Hepatic stellate cell (primary cell): ENCODE data around the gene RNU1-2.
"Not testable (repeated sequence)": the region's sequence is repeated elsewhere in the genome, so short reads cannot be mapped to it uniquely, and the experiment has no call there.

Source experiments
- DNase-seq: peaks from one replicate; pipeline ENCODE4 v3.0.0; 2011; ENCODE audit warnings: low spot score

Gene RNU1-2

DNA sequence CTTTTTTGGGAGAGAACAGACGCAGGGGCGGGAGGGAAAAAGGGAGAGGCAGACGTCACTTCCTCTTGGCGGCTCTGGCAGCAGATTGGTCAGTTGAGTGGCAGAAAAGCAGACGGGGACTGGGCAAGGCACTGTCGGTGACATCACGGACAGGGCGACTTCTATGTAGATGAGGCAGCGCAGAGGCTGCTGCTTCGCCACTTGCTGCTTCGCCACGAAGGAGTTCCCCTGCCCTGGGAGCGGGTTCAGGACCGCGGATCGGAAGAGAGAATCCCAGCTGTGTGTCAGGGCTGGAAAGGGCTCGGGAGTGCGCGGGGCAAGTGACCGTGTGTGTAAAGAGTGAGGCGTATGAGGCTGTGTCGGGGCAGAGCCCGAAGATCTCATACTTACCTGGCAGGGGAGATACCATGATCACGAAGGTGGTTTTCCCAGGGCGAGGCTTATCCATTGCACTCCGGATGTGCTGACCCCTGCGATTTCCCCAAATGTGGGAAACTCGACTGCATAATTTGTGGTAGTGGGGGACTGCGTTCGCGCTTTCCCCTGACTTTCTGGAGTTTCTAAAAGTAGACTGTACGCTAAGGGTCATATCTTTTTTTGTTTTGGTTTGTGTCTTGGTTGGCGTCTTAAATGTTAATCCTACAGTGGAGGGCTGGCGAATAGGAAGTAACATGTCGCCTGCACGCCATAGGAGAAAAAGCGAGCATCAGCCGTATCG lies at the start of gene RNU1-2:
Gene RNU1-2 (plus strand): TSS at position 383 of the 718 bp plus-strand sequence.
- peak; percentile 61 for DNase-seq

DNA sequence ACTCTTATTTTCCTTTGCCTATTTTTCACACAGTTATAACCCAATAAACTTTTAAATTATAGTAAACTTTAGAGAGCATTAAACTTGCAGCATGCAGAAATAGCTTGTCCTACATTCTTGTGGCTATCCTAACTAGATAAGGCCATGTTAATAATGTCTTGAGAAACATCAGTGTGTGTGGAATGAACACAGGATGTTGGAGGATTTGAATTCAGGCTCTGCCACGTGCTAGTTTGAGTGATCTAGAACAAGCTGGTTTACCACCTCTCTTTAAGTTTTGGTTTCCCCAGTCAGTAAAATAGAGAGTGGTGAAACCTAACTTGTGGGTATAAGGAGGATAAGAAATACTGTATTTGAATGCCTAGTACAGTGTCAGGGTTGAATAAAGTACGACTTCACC lies 39.6 kb upstream of the RNU1-2 start:
- not testable (repeated sequence) for DNase-seq

DNA sequence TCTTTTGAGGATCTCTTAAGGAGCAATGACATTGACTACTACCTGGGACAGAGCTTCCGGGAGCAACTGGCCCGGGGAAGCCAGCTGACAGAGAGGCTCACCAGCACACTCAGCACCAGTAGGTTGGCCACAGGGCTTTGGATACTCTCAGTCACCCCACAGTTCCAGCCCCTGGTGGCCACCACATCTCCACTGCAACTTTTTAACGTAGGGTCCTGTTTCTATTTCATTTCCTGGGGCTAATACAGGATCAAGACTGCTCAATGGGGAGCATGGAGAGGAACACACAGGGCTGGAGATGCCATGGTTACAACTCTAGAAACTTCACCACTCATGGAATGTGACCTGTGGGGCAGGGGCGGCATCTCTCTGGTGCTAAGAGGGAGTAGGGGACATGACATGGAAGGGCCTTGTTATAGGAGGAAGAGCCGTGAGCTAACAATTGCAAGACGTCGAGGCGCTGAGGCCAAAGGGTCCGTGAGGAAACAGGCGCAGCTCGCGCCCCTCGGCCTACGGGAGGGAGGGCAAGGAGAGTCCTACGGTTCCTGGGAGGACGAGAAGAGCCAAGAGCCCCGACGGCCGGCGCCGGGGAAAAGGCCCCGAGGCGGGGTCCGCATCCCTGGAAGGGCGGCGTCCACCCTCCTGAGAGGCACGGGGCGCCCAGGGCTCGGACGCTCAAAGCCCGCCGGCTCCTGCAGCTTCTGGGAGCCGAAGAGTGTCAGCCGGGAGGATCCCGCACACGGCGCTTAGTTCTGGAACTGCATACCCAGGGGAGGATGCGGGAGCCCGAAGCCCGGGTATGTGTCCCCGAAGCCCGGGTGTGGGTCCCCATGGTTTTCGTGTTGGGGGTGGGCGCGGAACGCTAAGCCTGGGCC lies 36.4 kb upstream of the RNU1-2 start:
- not testable (repeated sequence) for DNase-seq

DNA sequence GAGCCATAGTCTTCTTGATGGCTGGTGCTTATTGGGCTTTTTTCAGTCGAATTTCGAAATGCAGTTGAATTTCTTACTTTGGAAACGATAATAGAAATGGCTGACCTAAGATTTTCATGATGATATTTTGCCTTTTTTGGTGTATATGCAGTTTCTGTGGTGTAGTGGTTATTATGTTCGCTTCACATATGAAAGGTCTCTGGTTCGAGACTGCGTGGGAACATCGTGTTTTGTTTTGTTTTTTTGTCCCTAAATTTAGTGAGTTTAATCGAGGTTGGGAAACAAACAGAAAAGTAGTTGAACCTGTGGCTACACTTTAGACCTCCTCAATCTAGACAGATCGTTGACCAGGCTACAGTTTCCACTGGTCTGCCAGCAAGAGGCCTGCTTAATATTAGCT lies 35.7 kb upstream of the RNU1-2 start:
- DNase-seq = not testable (repeated sequence)

DNA sequence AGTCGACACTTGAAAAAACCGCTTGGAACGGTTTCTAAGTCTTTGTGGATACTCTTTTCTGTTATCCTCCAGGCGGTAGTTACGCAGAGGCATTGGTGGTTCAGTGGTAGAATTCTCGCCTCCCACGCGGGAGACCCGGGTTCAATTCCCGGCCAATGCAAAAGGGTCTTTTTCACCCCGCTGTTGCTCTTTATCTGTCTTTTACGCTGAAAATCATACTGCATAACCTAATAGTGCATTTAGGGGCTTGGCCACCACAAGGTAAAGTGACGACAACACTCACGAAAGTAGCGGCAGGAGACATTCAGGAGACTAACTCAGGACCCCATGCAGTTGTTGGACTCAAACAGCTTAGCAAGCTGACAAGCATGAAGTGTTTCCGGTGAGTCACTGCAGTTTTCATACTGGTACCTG lies 33.9 kb upstream of the RNU1-2 start:
- DNase-seq = not testable (repeated sequence)

DNA sequence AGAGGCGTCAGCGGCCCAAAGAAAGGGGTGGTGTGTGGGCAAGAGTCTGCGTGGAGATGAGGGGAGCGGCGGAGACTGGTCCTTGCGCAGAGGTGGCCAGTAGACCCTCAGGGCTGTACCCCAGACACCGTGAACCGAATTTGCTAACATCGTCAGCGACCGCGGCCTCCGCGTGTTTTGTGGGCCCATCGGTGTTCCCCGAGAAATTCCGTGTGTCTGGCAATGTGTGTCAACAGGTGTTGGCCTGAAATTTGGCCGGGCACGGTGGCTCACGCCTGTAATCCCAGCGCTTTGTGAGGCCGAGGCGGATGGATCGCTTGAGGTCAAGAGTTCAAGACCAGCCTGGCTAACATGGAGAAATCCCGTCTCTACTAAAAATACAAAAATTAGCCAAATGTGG lies 33.4 kb upstream of the RNU1-2 start:
- DNase-seq = not testable (repeated sequence)

DNA sequence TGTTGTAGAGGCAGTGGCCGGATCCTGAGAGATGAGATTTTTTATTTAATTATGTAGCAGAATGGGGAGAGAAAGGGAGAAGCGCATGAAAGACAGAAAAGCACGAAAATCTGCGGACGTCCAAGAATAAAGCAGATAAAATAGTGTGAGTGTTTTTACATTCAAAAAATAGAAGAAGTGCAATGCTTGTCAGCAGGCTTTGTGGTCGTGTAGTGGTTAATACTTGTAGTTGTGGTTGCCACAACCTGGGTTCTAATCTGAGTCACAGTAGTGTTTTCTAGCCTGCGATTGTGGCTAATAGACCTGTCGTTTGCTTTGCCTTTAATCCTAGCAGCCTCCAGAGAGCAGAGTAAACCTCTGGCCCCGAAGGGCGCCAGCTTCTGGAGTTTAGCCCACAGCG lies 32.8 kb upstream of the RNU1-2 start:
- DNase-seq = not testable (repeated sequence)

DNA sequence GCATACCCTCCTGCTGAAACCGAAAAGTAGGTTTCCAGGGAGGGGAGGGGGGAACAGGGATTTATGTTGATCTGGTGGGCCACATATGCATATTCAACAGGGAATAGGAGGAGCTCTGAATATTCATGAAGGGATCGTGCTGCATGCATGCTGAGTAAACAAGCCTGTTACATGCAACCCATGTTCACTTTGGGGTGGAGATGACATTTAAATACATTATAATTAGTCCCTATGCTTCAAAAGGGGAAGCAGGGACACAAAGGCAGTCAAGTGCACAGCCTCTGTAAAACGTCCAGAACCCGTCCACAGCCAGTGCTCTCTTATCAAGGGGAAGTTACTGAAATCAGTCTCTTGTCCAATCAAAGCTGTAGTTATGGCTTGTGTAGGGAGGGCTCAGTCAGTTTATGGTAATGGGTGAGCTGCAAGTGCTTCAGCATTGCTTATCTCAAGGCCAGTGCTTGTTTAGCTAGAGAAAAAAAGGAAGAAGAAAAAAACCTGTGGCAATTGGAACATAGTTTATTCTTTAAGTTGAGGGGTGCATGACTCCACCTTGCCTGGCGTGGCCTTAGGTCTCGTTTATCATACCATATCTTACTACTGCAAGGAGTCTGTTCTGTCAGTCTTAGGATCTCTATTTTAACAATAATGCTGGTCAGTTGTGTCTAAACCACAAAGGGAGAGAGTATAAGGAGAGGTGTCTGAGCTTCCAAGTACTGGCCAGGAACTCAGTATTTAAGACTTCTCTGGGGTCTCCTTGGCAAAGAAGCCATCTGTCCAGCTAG lies 28.7 kb upstream of the RNU1-2 start:
- DNase-seq = not testable (repeated sequence)

DNA sequence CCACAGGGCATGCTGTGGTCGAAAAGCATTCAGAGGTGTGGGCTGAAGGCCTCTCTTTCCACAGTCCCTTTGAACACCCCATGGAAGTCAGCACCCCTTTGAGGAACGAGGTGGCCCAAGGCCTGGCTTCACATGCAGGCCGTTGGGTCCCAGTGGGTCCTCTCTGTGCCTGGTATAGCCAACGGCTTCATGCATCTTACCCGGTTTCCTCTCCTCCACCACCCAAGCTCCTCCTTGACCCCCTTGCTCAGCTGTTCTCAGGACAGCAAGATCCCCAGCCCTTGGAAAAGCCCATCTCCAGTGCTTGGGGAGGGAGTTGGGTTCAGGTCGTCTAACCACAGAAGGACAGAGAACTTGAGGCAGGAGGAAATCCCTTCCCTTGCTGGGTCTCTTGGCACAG lies 27.0 kb upstream of the RNU1-2 start:
- not testable (repeated sequence) for DNase-seq

DNA sequence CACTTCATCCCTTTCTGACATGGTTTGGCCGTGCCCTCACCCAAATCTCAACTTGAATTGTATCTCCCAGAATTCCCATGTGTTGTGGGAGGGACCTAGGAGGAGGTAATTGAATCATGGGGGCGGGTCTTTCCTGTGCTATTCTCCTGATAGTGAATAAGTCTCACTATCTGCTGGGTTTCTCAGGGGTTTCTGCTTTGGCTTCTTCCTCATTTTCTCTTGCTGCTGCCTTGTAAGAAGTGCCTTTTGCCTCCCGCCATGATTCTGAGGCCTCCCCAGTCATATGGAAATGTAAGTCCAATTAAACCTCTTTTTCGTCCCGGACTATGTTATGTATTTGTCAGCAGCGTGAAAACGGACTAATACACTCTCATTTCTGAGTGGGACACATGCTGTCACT lies 25.8 kb upstream of the RNU1-2 start:
- DNase-seq = not testable (repeated sequence)

DNA sequence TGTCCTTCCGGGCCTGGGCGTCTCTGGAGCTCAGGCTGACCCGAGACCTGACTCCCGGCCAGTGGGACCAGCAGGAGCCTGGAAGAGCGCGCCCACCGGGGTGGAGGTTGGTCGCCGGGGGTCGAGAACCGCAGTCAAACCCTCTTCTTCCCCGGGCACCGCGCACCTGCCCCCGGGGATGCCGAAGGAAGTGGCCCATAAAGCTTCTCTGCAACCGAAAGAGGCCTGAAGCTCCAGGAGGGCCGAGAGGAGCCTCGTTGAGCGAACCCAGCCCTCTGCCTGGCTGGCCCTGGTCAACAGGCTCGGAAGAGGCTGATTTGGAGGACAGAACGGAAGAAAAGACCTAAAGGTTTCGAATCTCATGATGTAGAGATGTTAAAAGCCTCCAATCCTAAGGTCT lies 24.6 kb upstream of the RNU1-2 start:
- not testable (repeated sequence) for DNase-seq

DNA sequence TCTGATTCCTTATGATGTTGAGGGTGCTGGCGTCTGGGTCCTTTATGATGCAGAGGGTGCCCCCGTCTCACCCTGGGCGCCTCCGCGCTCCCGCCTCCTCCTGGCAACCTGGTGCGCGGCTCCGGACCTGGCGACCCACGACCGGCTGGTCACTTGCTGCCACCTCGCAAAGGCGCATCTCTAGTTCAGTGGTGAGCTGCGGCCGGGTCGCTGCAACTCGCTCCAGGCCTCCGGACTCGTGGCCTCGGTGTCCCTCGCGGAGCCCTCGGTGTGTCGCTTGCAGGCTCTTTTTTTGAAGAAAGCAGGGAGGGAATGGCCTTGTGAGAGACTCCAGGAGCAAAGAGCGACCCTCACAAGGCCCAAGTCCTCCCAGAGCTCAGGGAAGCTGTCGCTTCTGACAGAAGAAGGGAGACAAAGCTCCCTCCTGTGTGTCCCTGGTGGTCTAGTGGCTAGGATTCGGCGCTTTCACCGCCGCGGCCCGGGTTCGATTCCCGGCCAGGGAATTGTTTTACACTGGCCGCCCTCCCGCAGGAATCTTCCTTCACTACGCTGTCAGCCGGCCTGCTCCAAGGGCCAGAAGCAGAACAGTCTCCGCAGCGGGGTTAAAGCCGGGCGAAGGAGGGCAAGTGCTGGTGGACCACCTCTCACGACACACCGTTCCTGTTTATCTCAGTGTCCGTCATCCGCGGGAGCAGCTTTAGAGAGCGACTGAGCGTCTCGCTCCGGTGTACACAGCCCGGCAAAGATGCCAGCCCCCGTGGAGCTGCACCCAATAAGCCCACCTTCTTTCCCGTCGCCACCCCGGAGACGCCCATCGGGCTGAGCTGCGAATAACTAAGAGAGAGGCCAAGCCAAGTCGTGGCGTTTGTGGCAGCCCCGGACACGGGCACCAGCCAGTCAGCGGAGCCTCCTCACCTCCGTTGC lies 23.4 kb upstream of the RNU1-2 start:
- peak; percentile 25 for DNase-seq

DNA sequence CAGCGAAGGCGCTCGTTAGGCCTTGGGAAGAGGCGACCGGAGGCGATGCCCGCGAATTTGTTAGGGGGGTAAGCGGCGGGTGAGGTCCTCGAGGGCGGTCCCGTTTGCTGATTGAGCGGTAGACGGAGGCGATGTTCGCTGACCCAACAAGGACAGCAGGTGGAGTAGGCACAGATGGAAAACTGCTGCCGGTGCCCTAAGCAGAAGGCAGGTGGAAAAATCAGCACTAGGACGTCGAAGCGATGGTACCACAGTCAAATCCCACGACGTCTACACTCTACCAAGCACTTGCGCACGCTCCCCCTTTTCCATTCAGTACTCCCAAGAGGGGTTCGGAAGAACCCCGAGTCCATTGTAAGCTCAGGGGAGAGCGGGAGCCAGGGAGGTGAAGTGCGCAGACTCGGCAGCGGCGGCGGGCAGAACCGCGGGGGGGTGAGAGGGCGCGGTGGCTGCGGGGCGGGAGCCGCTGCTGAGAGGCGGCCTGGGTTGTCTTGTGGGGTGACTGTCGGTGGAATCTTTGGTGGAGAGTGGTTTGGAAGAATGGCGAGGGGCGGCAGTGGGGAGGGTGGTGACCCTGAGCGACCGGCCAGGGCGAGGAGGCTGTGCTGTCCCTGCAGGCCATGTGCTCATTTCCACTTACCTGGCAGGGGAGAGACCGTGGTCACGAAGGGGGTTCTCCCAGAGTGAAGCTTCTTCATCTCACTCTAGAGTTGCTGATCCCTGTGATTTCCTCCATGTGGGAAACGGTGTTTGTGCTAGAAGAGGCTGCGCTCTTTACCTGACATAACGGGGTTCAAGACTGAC lies 22.5 kb upstream of the RNU1-2 start:
- not testable (repeated sequence) for DNase-seq

DNA sequence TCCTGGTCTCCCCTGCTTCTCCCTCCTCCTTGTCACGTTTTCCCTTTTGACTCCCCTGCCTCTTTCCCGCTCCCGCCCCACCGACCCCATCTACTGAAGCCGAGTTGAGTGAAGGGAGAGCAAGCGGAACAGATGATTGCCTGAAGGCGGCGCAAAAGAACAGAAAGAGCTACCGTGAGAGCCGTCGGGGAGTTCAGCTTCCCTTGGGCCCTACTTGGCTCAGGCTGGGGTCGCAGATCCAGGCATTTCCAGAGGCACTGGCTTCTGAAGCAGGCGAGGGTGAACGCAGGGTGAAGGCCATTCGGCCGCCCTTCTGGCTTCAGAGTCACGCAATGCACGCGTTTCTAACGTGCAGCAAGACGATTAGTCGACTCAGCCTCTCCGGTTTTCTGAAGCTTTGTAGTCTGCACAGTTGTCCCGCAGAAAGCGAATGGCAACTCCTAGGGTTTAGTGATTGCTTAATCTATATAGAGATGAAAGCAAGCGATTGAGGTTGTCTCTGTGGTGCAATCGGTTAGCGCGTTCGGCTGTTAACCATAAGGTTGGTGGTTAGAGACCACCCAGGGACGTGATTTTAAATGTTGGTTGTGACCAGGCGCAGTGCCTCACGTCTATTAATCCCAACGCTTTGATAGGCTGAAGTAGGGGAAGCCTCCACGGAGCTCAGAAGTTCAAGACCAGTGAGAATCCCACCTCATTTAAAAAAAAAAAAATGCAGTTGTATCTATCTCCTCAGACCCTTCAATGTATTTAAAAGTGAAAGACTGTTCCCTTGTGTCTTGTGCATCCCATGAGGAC lies 20.6 kb upstream of the RNU1-2 start:
- not testable (repeated sequence) for DNase-seq

DNA sequence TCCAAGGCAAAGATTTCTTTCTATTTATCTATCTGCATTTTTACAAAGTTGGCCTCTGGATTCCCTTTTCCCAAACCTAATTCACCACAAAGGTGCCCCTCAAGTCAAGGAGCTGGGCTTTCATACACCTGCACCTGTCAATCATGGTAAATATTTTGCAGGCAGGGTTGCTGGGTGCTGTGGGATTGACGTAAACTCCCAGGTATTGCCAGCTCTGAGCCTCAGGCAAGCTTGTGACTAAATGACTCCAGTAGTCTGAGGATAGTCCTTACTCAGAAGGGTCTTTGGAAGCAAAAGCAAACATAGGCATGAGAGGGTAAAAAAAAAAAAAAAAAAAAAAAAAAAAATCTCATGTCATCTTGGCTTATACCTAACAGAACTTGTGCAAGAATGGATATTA lies 14.0 kb upstream of the RNU1-2 start:
- not testable (repeated sequence) for DNase-seq

DNA sequence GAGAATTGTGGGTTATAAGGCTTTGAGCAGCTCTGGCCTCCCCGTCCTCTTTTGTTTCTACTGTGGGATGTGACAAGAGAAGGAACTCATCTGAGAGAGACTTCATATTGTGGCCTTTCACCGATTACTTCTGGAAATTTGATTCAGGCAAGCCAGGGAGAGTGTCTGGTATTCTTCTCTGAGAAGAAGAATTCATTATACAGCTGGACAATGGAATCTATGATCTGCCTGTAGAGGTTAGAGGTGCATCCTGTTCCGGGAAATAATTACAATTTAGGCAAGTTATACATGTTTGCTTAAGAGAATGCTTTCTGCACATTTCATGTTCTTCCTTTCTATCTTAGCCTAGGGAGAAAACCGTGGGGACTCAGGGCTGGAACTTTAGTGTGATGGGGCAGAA lies 12.8 kb upstream of the RNU1-2 start:
- DNase-seq = no peak

DNA sequence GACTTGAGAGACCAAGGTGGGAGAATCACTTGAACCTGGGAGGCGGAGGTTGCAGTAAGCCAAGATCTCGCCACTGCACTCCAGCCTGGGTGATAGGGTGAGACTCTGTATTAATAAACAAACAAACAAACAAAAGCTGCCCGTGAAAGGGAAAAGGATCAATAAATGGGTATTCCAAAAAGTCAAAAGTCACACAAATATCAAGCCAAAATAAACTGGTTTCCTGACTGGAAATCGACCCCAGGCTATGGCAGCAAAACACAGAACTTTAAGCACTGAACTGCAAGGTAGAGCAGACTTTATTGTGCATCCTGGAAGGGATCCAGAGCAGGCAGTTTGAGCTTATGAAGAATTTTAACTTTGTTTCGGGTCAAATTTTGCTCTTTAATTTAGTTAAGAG lies 11.3 kb upstream of the RNU1-2 start:
- DNase-seq = not testable (repeated sequence)

DNA sequence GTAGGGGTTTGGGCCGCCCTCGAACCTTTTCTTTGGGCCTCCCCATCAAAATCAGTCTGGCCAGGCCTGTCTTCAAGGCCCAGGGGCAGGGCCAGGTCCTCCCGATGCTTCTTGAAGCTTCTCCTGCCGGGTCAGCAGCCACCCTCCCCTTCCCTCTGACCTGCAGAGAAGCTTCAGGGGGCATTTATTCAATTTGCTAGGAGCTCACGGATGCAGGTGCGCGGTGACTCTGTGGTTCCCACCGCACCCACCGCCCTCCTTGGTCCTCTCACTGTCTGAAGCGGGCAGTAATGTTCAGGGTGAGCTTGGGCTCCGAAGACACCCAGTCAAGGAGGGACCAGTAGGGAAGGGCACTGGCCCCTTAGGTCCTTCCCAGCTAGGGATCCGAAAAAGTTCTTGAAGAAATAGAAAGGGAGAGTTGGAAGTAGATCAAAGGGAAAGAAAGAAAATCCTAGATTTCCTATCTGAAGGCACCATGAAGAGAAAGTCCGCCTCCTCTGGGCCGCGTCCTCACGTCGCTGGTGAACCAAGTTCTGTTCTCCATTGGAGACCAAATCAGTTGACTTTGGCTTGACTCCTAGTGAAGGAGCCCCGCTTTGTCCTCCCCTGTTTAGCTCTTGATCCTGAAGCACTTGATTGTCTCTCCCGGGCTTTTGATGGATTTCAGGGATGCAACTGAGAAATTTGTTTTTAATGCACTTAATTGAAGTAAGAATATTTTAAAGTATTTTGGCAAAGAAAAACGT lies 8.7 kb upstream of the RNU1-2 start:
- no peak for DNase-seq
